ENCODE data around the gene FAIM2. TPM values are rescaled to one million over a fixed set of nuclear protein-coding genes. Genes with fewer than 3 reads are reported as not detected.

The FAIM2 gene
- total and polyA plus RNA-seq, 4 donors, result 18.1 to 203 (median 130) TPM

GRCh38 chr12:49947593-49948226, 44.0 kb upstream of the FAIM2 start:
- H3K27ac ChIP-seq (ENCODE audit: low read depth, low read length), result no peak overlapping the region
- 79% methylated on average over 6 of the region's 7 CpGs for WGBS (ENCODE audit: insufficient coverage)
- DNase-seq (ENCODE audit: low read depth in 4 of 6, low spot score in 6 of 6), result no peak
- H3K27me3 ChIP-seq (ENCODE audit: control insufficient read depth, insufficient read depth, low read length), result no peaks in the 10 kb centered on the region
- H3K9me3 ChIP-seq (ENCODE audit: control insufficient read depth, insufficient read depth, low read length), result no peaks in the 10 kb centered on the region
- H3K4me3 ChIP-seq (ENCODE audit: low read depth, low read length), result no peak overlapping the region
- peaks cover 16% of the 10 kb centered on the region for H3K4me1 ChIP-seq (ENCODE audit: control insufficient read depth, insufficient read depth, low read length)
- no peaks in the 10 kb centered on the region for H3K36me3 ChIP-seq (ENCODE audit: control insufficient read depth, insufficient read depth, low read length)

- H3K4me3 ChIP-seq (ENCODE audit: low read depth, low read length), result no peak overlapping the region
- H3K36me3 ChIP-seq (ENCODE audit: control insufficient read depth, insufficient read depth, low read length), result no peaks in the 10 kb centered on the region
- WGBS (ENCODE audit: insufficient coverage), result 38% methylated on average over 3 of the region's 3 CpGs
- no peaks in the 10 kb centered on the region for H3K9me3 ChIP-seq (ENCODE audit: control insufficient read depth, insufficient read depth, low read length)
- peaks cover 17% of the 10 kb centered on the region for H3K4me1 ChIP-seq (ENCODE audit: control insufficient read depth, insufficient read depth, low read length)
- peak in 1 of 6 donors; percentile 41 for DNase-seq (ENCODE audit: low read depth in 4 of 6, low spot score in 6 of 6)
- no peaks in the 10 kb centered on the region for H3K27me3 ChIP-seq (ENCODE audit: control insufficient read depth, insufficient read depth, low read length)
- H3K27ac ChIP-seq (ENCODE audit: low read depth, low read length), result no peak overlapping the region
These were observed 42.8 kb upstream of the FAIM2 start for GRCh38 chr12:49946497-49946896.

- H3K27ac ChIP-seq (ENCODE audit: low read depth, low read length), result no peak overlapping the region
- WGBS (ENCODE audit: insufficient coverage), result 82% methylated on average over 8 of the region's 9 CpGs
- DNase-seq (ENCODE audit: low read depth in 4 of 6, low spot score in 6 of 6), result no peak
- peaks cover 17% of the 10 kb centered on the region for H3K4me1 ChIP-seq (ENCODE audit: control insufficient read depth, insufficient read depth, low read length)
- H3K9me3 ChIP-seq (ENCODE audit: control insufficient read depth, insufficient read depth, low read length), result no peaks in the 10 kb centered on the region
- H3K27me3 ChIP-seq (ENCODE audit: control insufficient read depth, insufficient read depth, low read length), result no peaks in the 10 kb centered on the region
- no peaks in the 10 kb centered on the region for H3K36me3 ChIP-seq (ENCODE audit: control insufficient read depth, insufficient read depth, low read length)
- no peak overlapping the region for H3K4me3 ChIP-seq (ENCODE audit: low read depth, low read length)
These were observed 42.4 kb upstream of the FAIM2 start for GRCh38 chr12:49946086-49946485.

- WGBS (ENCODE audit: insufficient coverage), result 6% methylated on average over 28 of the region's 28 CpGs
- no peaks in the 10 kb centered on the region for H3K27me3 ChIP-seq (ENCODE audit: control insufficient read depth, insufficient read depth, low read length)
- H3K27ac ChIP-seq (ENCODE audit: low read depth, low read length), result no peak overlapping the region
- H3K4me1 ChIP-seq (ENCODE audit: control insufficient read depth, insufficient read depth, low read length), result peaks cover 17% of the 10 kb centered on the region
- DNase-seq (ENCODE audit: low read depth in 4 of 6, low spot score in 6 of 6), result peak in 5 of 6 donors; percentile 38 to 85 (median 45)
- no peaks in the 10 kb centered on the region for H3K36me3 ChIP-seq (ENCODE audit: control insufficient read depth, insufficient read depth, low read length)
- H3K9me3 ChIP-seq (ENCODE audit: control insufficient read depth, insufficient read depth, low read length), result no peaks in the 10 kb centered on the region
- H3K4me3 ChIP-seq (ENCODE audit: low read depth, low read length), result peak overlapping the region; percentile 13
These were observed 41.8 kb upstream of the FAIM2 start for GRCh38 chr12:49945394-49946080.

- H3K4me1 ChIP-seq (ENCODE audit: control insufficient read depth, insufficient read depth, low read length), result peaks cover 17% of the 10 kb centered on the region
- WGBS (ENCODE audit: insufficient coverage), result 83% methylated on average over 1 of the region's 3 CpGs
- no peak overlapping the region for H3K27ac ChIP-seq (ENCODE audit: low read depth, low read length)
- H3K4me3 ChIP-seq (ENCODE audit: low read depth, low read length), result no peak overlapping the region
- no peaks in the 10 kb centered on the region for H3K9me3 ChIP-seq (ENCODE audit: control insufficient read depth, insufficient read depth, low read length)
- no peak for DNase-seq (ENCODE audit: low read depth in 4 of 6, low spot score in 6 of 6)
- H3K36me3 ChIP-seq (ENCODE audit: control insufficient read depth, insufficient read depth, low read length), result no peaks in the 10 kb centered on the region
- no peaks in the 10 kb centered on the region for H3K27me3 ChIP-seq (ENCODE audit: control insufficient read depth, insufficient read depth, low read length)
These were observed 41.0 kb upstream of the FAIM2 start for GRCh38 chr12:49944718-49945117.

- H3K27ac ChIP-seq (ENCODE audit: low read depth, low read length), result no peak overlapping the region
- no peaks in the 10 kb centered on the region for H3K9me3 ChIP-seq (ENCODE audit: control insufficient read depth, insufficient read depth, low read length)
- no peaks in the 10 kb centered on the region for H3K27me3 ChIP-seq (ENCODE audit: control insufficient read depth, insufficient read depth, low read length)
- no peak for DNase-seq (ENCODE audit: low read depth in 4 of 6, low spot score in 6 of 6)
- H3K36me3 ChIP-seq (ENCODE audit: control insufficient read depth, insufficient read depth, low read length), result no peaks in the 10 kb centered on the region
- WGBS (ENCODE audit: insufficient coverage), result 73% methylated on average over 4 of the region's 5 CpGs
- H3K4me3 ChIP-seq (ENCODE audit: low read depth, low read length), result no peak overlapping the region
- peaks cover 17% of the 10 kb centered on the region for H3K4me1 ChIP-seq (ENCODE audit: control insufficient read depth, insufficient read depth, low read length)
These were observed 40.3 kb upstream of the FAIM2 start for GRCh38 chr12:49944046-49944445.

GRCh38 chr12:49943625-49943960, 39.9 kb upstream of the FAIM2 start:
- no peak overlapping the region for H3K27ac ChIP-seq (ENCODE audit: low read depth, low read length)
- H3K4me3 ChIP-seq (ENCODE audit: low read depth, low read length), result no peak overlapping the region
- peak in 1 of 6 donors; percentile 79 for DNase-seq (ENCODE audit: low read depth in 4 of 6, low spot score in 6 of 6)
- peaks cover 17% of the 10 kb centered on the region for H3K4me1 ChIP-seq (ENCODE audit: control insufficient read depth, insufficient read depth, low read length)
- no peaks in the 10 kb centered on the region for H3K27me3 ChIP-seq (ENCODE audit: control insufficient read depth, insufficient read depth, low read length)
- WGBS (ENCODE audit: insufficient coverage), result 27% methylated on average over 1 of the region's 1 CpG
- H3K9me3 ChIP-seq (ENCODE audit: control insufficient read depth, insufficient read depth, low read length), result no peaks in the 10 kb centered on the region
- no peaks in the 10 kb centered on the region for H3K36me3 ChIP-seq (ENCODE audit: control insufficient read depth, insufficient read depth, low read length)

- H3K4me3 ChIP-seq (ENCODE audit: low read depth, low read length), result no peak overlapping the region
- no peak overlapping the region for H3K27ac ChIP-seq (ENCODE audit: low read depth, low read length)
- no peaks in the 10 kb centered on the region for H3K36me3 ChIP-seq (ENCODE audit: control insufficient read depth, insufficient read depth, low read length)
- 61% methylated on average over 12 of the region's 14 CpGs for WGBS (ENCODE audit: insufficient coverage)
- no peaks in the 10 kb centered on the region for H3K9me3 ChIP-seq (ENCODE audit: control insufficient read depth, insufficient read depth, low read length)
- H3K27me3 ChIP-seq (ENCODE audit: control insufficient read depth, insufficient read depth, low read length), result no peaks in the 10 kb centered on the region
- no peak for DNase-seq (ENCODE audit: low read depth in 4 of 6, low spot score in 6 of 6)
- peaks cover 17% of the 10 kb centered on the region for H3K4me1 ChIP-seq (ENCODE audit: control insufficient read depth, insufficient read depth, low read length)
These were observed 39.4 kb upstream of the FAIM2 start for GRCh38 chr12:49942921-49943624.

GRCh38 chr12:49942512-49942893, 38.8 kb upstream of the FAIM2 start:
- no peak overlapping the region for H3K4me3 ChIP-seq (ENCODE audit: low read depth, low read length)
- H3K4me1 ChIP-seq (ENCODE audit: control insufficient read depth, insufficient read depth, low read length), result peaks cover 17% of the 10 kb centered on the region
- no peak overlapping the region for H3K27ac ChIP-seq (ENCODE audit: low read depth, low read length)
- 90% methylated on average over 2 of the region's 3 CpGs for WGBS (ENCODE audit: insufficient coverage)
- no peak for DNase-seq (ENCODE audit: low read depth in 4 of 6, low spot score in 6 of 6)
- no peaks in the 10 kb centered on the region for H3K36me3 ChIP-seq (ENCODE audit: control insufficient read depth, insufficient read depth, low read length)
- H3K9me3 ChIP-seq (ENCODE audit: control insufficient read depth, insufficient read depth, low read length), result no peaks in the 10 kb centered on the region
- H3K27me3 ChIP-seq (ENCODE audit: control insufficient read depth, insufficient read depth, low read length), result no peaks in the 10 kb centered on the region

All from spinal cord (tissue), 10 donors.